ENCODE data around the gene ZSWIM6.

GRCh38 chr5:61455179-61456006 lies 123.3 kb downstream of the ZSWIM6 start:
- no peak for TF ChIP-seq CTCF (IDR thresholded peaks at IDR 0.05; ENCODE audit: poor library complexity)
- no peak for TF ChIP-seq EZH2phosphoT487 (IDR thresholded peaks at IDR 0.05; ENCODE audit: low read depth, severe bottlenecking, unreplicated experiment)
- TF ChIP-seq EZH2 (IDR thresholded peaks at IDR 0.05; ENCODE audit: borderline replicate concordance) = no peak
